ENCODE measurements around the gene HES4.
"Not testable (repeated sequence)": the region's sequence is repeated elsewhere in the genome, so short reads cannot be mapped to it uniquely, and the experiment has no call there.

Gene HES4

GRCh38 chr1:978835-979743 is 20.8 kb downstream of the HES4 start:
- no peak for DNase-seq (ENCODE audit: low read depth in 2 of 2)

DNA sequence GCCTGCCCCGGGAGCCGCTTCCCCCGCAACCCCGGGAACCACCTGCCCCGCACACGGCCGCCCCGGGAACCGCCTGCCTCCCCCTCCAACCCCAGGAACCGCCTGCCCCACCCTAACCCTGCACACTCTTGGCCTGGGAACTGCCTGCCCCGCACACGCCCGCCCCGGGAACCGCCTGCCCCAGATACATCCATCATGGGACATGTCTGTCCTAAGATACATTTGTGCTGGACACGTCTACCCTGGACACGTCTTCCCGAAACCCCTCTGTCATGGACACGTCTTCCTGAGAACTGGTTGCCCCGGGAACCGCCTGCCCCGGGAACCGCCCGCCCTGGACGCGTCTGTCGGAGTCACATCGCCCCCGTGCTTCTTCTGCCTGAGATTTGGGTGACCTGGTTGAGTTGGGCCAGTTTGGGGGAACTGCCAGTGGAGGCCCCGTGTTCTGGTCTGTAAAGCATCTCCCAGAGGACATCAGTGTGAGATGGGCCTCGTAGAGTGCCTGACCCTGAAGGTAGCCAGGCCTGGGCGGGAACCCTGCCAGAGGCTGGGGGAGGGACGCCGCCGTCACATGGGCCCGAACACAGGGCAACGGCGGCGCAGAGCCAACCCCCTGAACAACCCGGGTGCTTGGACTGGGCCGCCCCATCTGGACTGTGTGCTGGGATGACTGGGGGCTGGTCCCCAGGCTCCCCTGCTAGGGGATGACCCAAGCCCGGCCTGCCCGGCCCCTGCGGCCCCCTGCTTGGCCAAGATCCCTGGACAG is 21.6 kb downstream of the HES4 start:
- DNase-seq (ENCODE audit: low read depth in 2 of 2) = no peak

DNA sequence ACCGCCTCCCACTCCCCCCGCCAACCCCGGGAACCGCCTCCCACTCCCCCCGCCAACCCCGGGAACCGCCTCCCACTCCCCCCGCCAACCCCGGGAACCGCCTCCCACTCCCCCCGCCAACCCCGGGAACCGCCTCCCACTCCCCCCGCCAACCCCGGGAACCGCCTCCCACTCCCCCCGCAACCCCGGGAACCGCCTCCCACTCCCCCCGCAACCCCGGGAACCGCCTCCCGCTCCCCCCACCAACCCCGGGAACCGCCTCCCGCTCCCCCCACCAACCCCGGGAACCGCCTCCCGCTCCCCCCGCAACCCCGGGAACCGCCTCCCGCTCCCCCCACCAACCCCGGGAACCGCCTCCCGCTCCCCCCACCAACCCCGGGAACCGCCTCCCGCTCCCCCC is 23.1 kb downstream of the HES4 start:
- DNase-seq (ENCODE audit: low read depth in 2 of 2) = not testable (repeated sequence)

DNA sequence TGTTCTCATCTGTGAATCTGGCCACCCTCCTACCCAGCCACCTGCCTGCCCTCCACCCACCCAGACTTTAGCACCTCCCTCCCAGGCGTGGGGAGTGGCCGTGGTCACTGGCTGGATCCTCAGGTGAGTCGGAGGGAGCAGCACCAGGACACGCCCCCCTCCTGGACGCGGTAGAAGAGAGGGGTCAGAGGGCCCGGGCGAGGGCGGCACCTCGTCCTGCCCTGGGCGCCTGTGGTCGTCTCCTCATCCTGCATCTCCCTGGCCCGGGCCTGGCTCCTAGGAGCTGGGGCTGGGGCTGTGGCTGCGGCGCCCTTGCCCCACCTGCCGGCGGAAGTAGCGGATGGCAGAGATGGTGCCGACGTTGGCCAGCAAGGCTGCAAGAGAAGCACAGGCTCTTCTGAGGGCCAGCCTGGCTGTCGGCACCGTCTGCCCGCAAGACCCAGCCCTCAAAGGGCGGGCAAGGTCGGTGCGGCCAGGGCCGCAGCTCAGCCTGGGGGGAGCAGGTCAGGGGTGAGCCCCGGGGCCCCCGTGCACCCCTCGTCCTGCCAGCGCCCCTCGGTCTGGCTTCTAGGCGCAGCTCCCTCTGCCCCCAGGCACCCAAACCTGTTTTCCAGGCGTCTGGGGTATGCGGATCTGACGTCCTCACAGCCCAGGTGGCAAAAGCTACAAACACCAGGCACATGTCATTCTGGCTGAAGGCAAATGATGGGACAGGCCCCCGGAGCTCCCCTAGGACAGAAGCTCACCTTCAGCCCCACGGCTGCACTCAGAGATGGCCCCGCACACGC is 23.8 kb downstream of the HES4 start:
- DNase-seq (ENCODE audit: low read depth in 2 of 2) = no peak

DNA sequence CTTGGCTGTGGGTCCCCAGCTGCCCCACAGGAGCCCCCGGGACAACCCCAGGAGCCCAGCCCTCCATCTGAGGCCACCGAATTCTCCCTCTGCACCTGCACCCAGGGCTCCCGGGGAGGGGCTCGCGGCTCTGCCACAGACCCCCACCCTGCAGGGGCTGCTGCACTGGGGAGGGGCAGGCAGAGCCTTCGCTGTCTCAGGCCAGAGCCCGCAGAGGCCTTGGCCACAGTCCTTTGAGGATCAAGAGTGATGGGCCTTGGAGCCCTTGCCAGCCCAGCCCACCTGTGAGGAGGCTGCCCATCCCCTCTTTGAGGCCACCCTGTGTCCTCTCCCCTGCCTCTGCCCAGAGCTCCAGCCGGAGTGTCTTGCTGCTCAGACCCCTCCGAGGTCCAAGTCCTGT is 24.5 kb downstream of the HES4 start:
- no peak for DNase-seq (ENCODE audit: low read depth in 2 of 2)

GRCh38 chr1:974687-975328 is 25.1 kb downstream of the HES4 start:
- no peak for DNase-seq (ENCODE audit: low read depth in 2 of 2)

DNA sequence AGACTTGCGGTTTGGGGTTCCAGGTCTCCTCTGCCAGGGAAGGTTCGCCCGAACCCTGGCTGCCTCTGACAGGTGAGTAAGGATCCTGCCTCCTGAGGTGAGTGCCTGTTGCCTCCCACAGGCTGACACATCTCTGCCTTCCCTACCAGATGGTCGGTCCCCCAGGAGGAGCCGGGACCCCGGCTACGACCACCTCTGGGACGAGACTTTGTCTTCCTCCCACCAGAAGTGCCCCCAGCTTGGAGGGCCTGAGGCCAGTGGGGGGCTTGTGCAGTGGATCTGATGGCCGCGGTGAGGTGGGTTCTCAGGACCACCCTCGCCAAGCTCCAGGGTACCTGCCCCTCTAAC is 25.6 kb downstream of the HES4 start:
- DNase-seq (ENCODE audit: low read depth in 2 of 2) = no peak

GRCh38 chr1:973459-974292 is 26.2 kb downstream of the HES4 start:
- DNase-seq (ENCODE audit: low read depth in 2 of 2) = no peak

- no peak for DNase-seq (ENCODE audit: low read depth in 2 of 2)
Measured at GRCh38 chr1:972726-973458, 27.0 kb downstream of the HES4 start.

GRCh38 chr1:971751-972506 is 28.0 kb downstream of the HES4 start:
- DNase-seq (ENCODE audit: low read depth in 2 of 2) = no peak

GRCh38 chr1:970973-971730 is 28.7 kb downstream of the HES4 start:
- DNase-seq (ENCODE audit: low read depth in 2 of 2) = no peak

- no peak for DNase-seq (ENCODE audit: low read depth in 2 of 2)
Measured at GRCh38 chr1:970242-970972, 29.5 kb downstream of the HES4 start.

- DNase-seq (ENCODE audit: low read depth in 2 of 2) = no peak
Measured at GRCh38 chr1:969260-969855, 30.5 kb downstream of the HES4 start.

DNA sequence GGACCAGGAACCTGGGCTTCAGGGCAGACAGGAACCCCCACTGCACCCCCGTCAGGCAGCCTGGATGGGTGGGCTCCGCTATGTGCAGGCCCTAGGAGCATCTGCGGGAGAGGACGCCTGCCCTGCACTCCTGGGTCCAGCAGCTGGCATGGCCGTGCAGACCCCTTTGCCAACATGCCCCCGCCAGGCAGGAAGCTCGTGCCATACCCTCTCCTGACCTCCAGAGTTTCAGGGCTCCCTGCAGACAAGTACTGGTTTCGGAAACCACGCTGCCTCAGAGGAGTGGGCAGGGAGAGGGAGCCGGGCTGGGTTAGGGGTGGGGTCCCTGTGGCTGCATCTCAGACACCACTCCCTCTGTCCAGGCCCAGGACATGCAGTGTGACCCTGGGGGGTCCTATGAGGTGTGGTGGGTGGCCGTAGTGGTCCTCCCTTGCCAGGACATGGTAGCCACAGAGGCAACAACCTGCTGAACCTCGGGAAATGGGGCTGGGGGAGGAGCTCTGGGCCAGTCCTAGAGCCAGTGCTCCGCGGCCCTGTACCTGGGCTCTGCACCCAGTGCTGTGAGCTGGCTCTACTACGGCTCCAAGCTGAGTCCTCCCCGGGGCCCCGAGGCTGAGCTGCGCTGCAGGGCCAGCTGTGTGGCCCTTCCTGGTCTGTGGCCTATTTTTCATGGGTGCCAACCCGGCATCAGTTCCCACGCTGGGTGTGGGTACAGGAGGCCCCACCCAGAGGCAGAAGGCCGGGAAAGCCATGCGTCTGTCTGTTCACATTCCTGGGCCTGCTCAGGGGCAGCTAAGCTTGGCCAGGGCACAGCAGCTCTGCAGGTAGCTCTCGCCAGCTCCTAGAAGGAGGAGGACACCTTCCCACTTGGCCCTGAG is 32.2 kb downstream of the HES4 start:
- DNase-seq (ENCODE audit: low read depth in 2 of 2) = no peak

DNA sequence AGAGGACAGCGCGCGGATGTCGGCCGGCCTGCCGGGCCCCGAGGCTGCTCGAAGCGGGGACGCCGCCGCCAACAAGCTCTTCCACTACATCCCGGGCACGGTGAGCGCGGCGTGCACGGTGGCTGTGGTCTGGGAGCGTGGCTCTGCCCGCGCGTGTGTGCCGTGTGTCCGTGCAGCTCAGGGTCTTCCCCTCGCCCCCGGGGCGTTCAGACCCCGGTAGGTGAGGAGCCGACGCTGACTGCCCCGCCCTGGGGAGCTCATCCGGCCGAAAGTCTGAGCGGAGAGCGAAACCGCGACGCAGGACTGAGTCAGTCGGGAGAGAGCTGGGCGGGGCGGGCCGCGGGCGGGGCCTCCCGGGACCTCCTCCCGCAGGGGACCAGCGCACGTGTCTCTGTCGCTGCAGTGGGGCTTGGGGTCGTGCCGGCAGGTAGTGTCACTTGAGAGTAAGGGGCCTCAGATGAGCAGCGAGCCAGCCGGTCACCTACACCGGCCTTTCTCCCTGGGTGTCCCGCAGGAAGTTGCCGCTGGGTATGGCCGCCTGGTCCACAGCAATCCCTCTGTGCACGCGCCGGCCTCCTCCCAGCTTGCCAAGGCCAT is 33.1 kb downstream of the HES4 start:
- DNase-seq (ENCODE audit: low read depth in 2 of 2) = peak; percentile 68

DNA sequence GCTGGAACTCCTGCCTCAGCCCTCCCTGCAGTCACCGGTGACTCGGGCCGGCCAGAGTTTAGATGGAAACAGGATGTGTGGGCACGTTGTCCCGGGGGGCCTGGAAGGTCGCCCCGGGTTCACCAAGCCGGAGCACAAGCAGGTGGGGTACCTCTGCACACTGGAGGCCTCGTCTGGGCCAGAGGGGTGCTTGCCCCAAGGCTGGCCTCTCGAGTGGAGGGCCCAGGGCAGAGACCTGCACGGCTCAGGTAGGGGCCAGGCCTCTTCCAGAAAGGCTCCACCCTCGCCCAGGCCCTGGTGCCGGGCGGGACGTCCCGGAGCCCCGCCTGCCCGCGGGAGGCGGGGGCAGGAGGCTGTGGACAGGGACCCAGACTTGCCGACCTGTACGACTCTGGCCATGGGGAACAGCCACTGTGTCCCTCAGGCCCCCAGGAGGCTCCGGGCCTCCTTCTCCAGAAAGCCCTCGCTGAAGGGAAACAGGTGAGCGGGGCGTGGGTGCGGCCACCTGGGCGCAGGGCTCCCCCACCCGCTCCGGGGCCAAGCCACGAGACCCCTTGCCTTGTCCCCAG is 33.7 kb downstream of the HES4 start, which contains the start of gene PLEKHN1:
Gene PLEKHN1 (plus strand): TSS at position 348 of the 569 bp plus-strand sequence. CDS start 50 bp downstream, at position 398.
- DNase-seq (ENCODE audit: low read depth in 2 of 2) = no peak
